SK-N-SH (cell line): ENCODE results near the gene NCOA4.

Source experiments
- CTCF ChIP-seq: fragments of 200-600 bp; sonication (generic); IDR thresholded peaks from 2 replicates; pipeline ENCODE4 v1.6.1; 2017; ENCODE audit warnings: antibody characterized with exemption, mild to moderate bottlenecking, moderate library complexity
- ELF1 ChIP-seq: IDR thresholded peaks from 2 replicates; pipeline ENCODE4 v1.4.0; 2012
- EP300 ChIP-seq, 2 experiments: IDR thresholded peaks; 2 replicates each; pipeline versions ENCODE4 v1.4.0 to v1.6.1; 2012; ENCODE audit warnings: borderline replicate concordance in 1 of 2, low read depth in 1 of 2, low read length in 1 of 2
- GABPA ChIP-seq: IDR thresholded peaks from 2 replicates; pipeline ENCODE4 v1.4.0; 2012; ENCODE audit warnings: low read depth, mild to moderate bottlenecking
- MAX ChIP-seq: IDR thresholded peaks from 2 replicates; pipeline ENCODE4 v1.4.0; 2012; ENCODE audit warnings: low read depth
- MXI1 ChIP-seq: IDR thresholded peaks from 2 replicates; pipeline ENCODE4 v1.6.1; 2012; ENCODE audit warnings: mild to moderate bottlenecking, low read depth, low read length, improper control_type of control experiment
- PBX3 ChIP-seq: IDR thresholded peaks from 2 replicates; pipeline ENCODE4; 2012
- RCOR1 ChIP-seq: fragments of 150-350 bp; IDR thresholded peaks from 2 replicates; pipeline ENCODE4 v1.6.1; 2017; ENCODE audit warnings: antibody characterized with exemption, low read length
- REST ChIP-seq: IDR thresholded peaks from 2 replicates; pipeline ENCODE4 v1.6.1; 2012; ENCODE audit warnings: mild to moderate bottlenecking, low read depth, low read length, moderate library complexity
- RXRA ChIP-seq: IDR thresholded peaks from 2 replicates; pipeline ENCODE4 v1.4.0; 2012; ENCODE audit warnings: low read depth, mild to moderate bottlenecking, borderline replicate concordance
- TAF1 ChIP-seq: IDR thresholded peaks from 2 replicates; pipeline ENCODE4 v1.6.1; 2012; ENCODE audit warnings: low read depth, mild to moderate bottlenecking, low read length, moderate library complexity, borderline replicate concordance
- TEAD4 ChIP-seq: IDR thresholded peaks from 2 replicates; pipeline ENCODE4 v1.4.0; 2012; ENCODE audit warnings: mild to moderate bottlenecking, borderline replicate concordance; ENCODE audit not compliant: insufficient read depth
- USF2 ChIP-seq: fragments of 150-350 bp; IDR thresholded peaks from 2 replicates; pipeline ENCODE4 v1.6.1; 2017; ENCODE audit warnings: antibody characterized with exemption, low read length, low read depth, borderline replicate concordance

GRCh38 chr10:46070749-46071148 lies 40.3 kb upstream of the NCOA4 start:
- TF ChIP-seq MAX (no peak), ELF1 (no peak), EP300 (IDR thresholded peaks at IDR 0.05; ENCODE audit: borderline replicate concordance in 1 of 2, low read depth in 1 of 2, low read length in 1 of 2) (no peak), GABPA (no peak), TAF1 (no peak), TEAD4 (no peak), USF2 (no peak), CTCF (no peak), RCOR1 (no peak), RXRA (no peak), PBX3 (no peak), REST (no peak), MXI1 (no peak)
